Fibroblast of skin of left biceps (primary cell): Measurements from ENCODE around the gene RAPGEF6.

ENCODE experiments used
- DNase-seq, 2 experiments: peaks; one replicate each; pipeline ENCODE4 v3.0.0-alpha.2; 2013; ENCODE audit warnings: low read depth in 2 of 2

The RAPGEF6 gene

DNA sequence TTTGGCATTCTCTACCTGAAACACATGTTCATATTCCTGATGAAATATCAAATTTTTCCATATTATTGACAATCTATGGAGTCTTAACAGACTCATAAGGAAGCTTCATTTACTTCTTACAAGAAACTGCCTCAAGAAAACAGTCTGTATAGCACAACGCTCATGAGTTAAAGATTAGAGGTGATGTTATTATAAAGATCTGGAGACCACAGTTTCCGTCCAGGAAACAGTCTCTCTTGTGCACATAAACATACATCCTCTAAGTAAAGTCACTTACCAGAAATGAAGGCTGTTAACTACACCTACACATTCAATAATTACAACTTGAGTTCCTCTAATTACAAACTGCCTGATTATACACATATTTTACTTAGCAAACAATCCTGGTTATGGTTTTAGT, 86.9 kb downstream of the RAPGEF6 start:
- no peak for DNase-seq

- DNase-seq, result peak; percentile 37 to 38
These were observed 89.2 kb downstream of the RAPGEF6 start for GRCh38 chr5:131545845-131546244.

- no peak for DNase-seq
These were observed 92.3 kb downstream of the RAPGEF6 start for GRCh38 chr5:131542723-131543122.

GRCh38 chr5:131541762-131542161, 93.3 kb downstream of the RAPGEF6 start:
- DNase-seq, result peak; percentile 31 to 36

DNA sequence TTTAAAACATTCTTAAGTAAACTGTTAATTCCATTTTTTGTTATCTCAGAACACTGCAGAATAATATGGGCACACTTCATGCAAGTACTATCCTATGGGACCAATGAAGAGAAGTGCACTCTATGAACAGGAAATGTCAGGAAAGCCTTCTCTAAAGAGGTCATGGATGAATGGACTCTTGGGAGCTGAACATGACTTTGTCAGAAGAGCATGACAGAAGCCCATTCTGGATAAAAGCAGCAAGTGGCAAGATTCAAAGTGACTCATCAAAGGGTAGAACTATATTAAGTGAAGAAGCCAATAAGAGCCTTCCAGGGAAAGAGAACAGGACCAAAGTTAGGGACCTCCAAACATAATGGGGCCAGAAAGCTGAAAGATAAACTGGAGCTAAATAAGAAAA, 94.0 kb downstream of the RAPGEF6 start:
- no peak for DNase-seq

DNA sequence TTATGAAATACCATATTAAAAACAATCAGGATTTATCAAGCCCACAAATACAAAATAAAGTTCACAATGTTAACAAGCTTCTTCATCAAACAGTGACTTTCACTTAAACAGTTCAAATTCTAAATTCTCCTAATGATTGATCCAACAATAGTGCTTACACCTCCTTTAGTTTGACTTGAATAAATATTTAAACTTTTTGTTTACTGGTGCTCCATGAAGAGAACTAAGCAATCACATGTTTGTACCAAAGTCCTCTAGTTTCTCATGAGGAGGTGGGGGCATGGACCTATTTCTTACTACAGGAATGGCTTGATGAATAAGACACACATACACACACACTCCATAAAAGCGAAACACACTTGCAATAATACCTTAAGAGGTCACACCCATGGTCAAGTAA, 95.8 kb downstream of the RAPGEF6 start:
- DNase-seq, result no peak

DNA sequence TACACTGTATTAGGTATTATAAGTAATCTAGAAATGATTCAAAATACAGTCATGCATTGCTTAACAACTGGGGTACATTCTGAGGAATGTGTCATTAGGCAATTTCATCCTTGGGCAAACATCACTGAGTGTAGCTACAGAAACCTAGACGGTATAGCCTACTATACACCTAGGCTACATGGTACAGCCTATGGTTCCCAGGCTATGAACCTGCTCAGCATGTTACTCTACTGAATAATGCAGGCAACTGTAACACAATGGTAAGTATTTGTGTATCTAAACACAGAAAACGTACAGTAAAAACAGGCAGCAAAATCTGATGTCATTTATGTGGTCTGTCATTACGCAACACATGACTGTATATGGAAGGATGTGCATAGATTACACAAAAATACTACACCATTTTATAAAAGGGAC, 96.8 kb downstream of the RAPGEF6 start:
- DNase-seq, result peak in 1 of 2 experiments; percentile 31

DNA sequence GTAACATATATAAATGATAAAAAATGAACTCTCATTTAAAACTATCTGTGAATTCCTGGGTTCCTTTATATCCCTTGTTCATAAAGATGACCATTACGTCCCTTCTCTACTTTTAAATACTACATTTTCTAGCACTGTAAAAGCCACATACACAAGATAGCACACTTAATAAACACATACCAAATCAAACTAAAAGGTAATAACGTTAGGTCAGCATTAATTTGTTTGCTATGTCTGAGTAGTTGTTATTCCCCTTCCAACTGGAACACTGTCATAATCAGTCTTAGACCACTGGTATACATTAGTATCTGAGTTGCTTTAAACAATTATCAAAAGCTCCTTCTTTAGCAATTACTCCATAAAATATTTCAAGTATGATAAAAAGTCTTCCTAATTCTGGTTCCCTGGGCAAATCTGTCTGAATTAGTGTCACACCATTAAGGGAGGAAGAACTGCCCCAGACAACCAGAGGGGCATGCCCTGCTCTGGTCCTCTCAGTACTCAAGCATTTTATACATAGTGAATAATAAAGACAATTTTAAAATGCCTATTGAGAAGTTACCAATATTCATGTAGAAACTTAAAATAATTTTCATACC, 98.1 kb downstream of the RAPGEF6 start:
- DNase-seq, result no peak

- DNase-seq, result no peak
These were observed 98.7 kb downstream of the RAPGEF6 start for GRCh38 chr5:131536211-131536826.

- DNase-seq, result no peak
These were observed 100.1 kb downstream of the RAPGEF6 start for GRCh38 chr5:131534974-131535373.

DNA sequence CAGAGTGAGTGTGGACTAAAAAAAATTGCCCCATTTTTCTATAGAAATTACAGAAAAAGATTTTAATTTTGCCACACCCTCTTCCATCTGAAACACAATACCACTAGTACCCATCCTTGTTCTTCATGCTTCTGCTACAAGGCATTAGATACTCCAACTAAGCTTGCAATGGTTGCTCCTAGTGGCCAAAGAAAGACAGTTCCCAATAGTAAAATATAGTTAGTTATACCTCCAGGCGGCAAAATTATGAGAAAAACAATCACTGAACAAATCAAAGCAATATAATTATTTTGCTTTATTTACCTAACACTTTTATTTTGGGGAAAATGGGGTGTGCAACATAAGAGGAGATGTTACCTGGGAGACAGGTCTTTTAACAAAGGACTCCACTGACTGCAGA, 101.2 kb downstream of the RAPGEF6 start:
- DNase-seq, result no peak

DNA sequence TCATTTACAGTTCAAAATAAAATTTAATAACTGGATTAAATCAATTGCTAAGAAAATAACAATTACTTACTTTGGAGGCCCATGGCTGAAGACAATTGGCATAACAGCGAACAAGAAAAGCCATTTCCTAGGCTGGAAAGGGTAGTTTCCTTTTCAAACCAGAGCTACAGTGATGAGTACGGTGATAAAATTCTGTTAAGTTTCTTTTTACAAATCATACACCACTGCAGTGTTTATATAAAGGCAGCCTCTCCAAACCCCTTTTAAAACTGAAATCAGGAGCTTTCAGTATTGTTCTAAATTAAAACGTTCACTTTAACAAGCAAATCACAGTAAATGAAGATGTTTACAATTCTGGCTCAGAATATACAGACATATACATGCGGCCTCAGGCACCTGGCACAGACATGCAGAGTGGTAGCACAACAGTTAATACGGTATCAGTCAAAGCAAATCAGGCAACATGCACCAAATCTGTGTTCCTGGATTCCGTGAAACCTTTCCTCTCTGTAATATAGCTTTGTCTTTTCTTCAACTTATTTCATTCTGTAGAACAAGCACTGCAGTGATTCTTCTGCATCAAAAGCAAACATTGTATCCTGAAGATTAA, 102.9 kb downstream of the RAPGEF6 start:
- no peak for DNase-seq

DNA sequence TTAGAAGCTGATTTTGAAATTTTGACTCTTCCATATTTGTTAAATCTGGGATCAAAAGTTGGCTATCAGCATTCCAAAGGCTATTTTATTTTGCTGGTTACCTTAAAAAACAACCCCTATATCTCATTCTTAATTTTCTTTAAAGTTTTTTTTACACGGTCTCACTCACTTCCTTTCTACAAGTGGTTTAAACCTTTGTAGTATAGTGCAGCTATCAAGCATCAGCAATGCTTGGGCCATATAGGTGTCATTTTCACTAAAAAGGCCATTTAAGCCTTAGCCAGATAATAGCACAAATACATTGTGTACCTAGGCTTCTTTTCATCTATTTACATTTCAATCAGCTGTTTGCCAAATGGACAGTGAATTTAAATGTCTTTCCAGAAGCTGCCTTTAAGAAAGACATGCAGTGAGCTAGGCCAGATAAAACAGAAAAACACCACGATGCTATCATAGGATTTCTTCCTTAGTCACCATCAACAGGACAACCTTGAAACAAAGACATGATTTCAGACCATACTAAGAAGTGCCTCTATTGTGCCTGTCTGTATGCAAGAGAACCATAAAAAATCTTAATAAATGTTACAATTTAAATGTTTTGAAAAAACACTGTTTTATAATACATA, 104.2 kb downstream of the RAPGEF6 start:
- no peak for DNase-seq

DNA sequence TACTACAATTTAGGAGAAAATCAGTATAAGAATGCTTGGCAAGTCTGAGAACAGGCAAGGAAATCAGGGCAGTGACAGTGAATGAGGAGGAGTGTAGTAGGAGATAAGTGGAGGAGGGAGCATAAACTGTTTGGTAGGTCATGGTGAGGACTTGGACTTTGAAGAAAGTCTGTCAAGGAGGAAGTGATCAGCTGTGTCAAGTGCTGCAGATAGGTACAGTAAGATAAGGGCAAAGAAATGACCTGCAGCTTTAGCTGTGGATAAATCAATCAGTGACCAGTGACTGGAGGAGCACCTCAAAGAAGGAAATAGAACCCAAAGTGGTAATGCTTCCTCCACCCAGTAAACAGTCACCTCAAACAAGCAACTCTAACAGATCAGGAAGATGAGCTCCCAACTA, 106.3 kb downstream of the RAPGEF6 start:
- no peak for DNase-seq

- peak in 1 of 2 experiments; percentile 24 for DNase-seq
These were observed 109.2 kb downstream of the RAPGEF6 start for GRCh38 chr5:131525805-131526204.

DNA sequence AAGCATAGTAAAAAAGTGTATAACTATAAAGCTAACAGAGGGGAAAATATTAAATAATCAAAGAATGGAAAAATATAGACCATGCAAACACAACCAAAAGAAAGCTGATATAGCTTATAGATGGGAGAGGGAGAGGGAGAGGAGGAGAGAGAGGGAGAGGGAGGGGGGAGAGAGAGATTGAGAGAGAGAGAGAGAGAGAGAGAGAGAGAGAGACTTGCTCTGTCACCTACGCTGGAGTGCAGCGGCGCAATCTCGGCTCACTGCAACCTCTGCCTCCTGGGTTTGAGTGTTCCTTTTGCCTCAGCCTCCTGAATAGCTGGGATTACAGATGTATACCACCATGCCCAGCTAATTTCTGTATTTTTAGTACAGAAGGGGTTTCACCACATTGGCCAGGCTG, 110.6 kb downstream of the RAPGEF6 start:
- DNase-seq, result no peak

- DNase-seq, result no peak
These were observed 111.4 kb downstream of the RAPGEF6 start for GRCh38 chr5:131523500-131524185.

DNA sequence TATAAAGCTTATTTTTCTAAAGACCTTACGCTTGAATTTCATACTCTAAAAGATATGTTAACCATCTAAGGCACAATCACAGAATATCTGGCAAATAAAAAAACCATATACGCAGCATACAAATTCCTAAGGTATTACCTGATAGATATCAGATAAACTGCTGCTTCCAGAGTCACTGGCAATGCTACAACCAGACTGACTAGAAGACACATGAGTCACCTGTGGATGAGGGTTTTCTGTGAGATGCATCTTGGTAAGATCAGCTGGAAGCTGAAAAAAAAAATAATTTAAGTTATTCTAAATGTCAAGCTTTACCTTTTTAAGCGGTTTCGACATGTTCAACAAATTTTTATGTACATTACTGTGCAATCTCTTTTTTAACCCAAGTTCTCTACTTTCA, 113.8 kb downstream of the RAPGEF6 start:
- peak; percentile 24 to 25 for DNase-seq

GRCh38 chr5:131515348-131515747, 119.7 kb downstream of the RAPGEF6 start:
- DNase-seq, result no peak

DNA sequence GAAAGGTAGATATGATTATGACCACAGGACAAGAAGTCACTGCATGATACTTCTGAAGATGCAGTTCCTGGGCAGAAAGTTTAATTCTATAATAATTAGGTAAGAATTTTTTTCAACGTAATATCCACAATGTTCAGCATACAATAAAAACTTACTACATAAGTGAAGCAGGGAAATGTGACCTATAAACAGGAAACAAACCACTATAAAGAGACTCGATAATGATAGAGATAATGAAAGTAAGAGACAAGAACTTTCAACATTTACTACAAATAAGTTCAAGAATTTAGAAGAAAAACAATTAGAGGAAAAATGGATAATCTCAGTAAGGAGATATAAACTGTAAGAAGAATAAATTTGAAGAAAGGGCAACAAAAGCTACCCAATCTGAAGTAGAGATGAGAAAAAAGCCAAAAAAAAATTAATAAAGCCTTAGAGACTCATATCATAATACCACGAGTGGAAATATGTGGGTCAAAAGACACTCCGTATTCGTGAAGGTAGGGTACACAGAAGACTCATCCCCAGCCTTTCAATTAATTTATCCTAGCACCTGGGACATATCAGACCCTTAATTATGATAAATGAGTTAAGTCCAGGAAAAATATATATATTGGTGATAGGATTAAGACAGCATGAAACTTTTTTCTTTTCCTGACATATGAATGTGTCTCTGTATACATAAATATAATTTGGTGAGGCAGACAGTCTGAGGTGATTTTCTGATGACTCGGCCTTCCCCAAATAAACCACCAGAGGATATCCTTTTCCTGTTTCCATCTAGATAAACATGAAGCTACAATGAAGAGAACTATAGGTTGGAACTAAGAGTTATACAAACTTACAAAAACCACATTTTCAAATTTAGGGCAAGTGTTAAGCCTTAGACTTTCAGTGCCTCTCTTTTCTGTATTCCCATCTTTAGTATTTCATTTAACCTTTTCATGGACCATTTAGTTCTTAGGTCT, 120.4 kb downstream of the RAPGEF6 start:
- DNase-seq, result no peak

GRCh38 chr5:131513780-131514179, 121.2 kb downstream of the RAPGEF6 start:
- no peak for DNase-seq
